GM12872 (cell line): ENCODE measurements around the gene OTUD4.

ENCODE experiments used
- CTCF ChIP-seq: IDR thresholded peaks from 3 replicates; pipeline ENCODE4 v1.5.1; 2011; ENCODE audit warnings: low read depth, mild to moderate bottlenecking, low read length, moderate library complexity; ENCODE audit not compliant: insufficient read depth

The OTUD4 gene

DNA sequence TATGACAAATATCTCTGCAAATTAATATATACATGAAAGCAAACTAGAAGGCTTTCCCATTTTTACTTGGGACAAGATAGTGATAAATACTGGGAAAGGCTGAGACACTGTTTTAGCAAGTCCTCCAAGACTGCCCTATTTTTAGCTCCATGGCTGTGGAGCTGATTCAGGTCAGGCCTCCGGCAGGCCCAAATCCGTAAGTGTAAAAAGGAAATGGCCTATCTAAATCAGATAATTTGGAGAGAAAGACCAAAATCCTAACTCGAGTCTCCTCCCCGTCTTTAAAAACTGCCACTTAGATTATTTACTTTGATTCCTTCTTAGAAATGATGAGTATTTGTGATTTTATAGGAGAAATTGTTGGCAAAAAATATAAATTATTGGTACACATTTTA is 2.9 kb downstream of the OTUD4 start:
- no peak for TF ChIP-seq CTCF

DNA sequence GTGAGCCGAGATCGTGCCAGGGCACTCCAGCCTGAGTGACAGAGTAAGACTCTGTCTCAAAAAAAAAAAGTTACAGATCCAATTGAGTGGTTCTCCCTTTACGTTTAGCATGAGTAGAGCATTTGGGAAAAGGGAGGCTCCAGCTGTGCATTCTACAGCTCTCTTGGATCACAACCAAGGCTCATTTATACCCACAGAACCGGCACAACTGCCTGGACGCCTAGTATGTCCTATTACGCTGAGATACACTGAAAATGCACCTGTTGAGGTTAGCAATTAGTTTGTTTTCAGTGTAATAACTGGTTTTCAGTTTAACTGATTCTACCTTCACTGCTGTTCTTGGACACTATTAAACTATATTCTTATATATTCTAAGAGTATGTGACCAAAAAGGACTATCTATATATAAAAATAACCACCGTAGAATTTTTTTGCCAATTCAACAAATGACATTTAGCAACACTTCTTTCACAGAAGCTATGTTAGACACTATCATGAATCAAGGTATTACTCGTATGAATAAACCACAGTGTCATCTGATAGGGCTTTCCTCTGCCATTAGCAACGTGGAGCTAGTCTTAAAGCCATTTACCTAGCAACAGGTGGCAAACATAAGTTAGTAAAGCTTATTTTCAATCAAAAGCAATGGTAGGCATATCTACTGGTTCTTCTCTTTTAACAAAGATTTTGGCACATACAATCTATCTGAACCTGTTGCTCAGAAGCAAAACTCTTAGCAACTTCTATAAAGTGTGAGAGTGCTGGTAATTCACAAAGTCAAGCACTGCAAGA is 3.6 kb downstream of the OTUD4 start:
- no peak for TF ChIP-seq CTCF

DNA sequence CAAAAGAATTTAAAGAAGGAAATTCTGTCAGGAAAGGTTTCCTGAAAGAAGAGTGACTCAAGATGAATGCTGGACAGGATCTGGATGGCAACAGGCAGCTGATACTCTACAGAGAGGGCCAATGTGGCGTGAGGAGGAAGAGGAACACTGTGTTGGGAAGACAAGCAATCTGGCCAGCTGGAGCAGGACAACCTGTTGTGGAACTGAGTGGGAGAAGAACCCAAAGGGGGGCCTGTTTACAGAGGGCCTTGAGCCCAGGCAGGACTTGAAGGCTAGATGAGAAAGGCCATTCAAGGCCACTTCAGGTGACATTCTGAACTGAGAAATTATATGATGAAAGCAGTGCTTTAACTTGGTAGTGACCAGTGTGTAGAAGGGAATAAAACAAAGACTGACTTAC is 8.5 kb downstream of the OTUD4 start:
- no peak for TF ChIP-seq CTCF

DNA sequence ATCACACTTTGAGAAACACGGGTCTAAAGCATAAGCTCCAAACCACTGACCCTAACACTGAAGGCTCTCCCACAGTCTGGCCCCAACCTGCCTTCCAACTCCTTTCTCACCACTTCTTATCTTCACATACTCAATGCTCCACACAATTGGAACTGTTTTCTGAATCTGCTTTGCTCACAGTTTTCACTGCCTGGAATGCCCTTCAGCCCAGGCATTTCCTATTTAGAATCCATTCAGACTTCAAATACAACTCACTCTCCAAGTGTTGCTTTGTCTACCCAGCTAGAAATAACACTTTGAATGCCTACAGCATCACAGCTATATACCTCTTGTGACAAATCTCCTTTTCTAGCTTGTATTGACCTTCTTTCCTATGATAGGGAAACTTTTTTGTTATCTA is 10.2 kb downstream of the OTUD4 start:
- TF ChIP-seq CTCF = no peak

- no peak for TF ChIP-seq CTCF
These were observed 11.7 kb downstream of the OTUD4 start for GRCh38 chr4:145168581-145169187.

DNA sequence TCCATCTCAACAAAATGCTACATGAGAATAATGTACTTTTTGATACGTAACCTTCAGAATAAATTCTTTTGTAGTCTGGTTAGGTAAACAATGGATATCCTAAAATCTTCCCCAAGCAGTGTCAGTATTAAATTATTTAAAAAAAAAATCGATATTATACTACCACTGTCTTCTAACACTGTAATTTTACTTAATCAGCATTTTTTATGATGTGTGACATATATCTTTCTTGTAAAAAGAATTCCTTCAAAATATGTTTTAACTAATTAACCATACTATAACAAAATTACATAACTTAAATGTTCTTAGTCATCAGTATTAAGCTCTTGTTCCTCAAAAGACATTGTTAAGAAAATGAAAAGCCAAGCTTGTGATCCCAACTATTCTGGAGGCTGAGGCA is 12.5 kb downstream of the OTUD4 start:
- TF ChIP-seq CTCF = no peak

DNA sequence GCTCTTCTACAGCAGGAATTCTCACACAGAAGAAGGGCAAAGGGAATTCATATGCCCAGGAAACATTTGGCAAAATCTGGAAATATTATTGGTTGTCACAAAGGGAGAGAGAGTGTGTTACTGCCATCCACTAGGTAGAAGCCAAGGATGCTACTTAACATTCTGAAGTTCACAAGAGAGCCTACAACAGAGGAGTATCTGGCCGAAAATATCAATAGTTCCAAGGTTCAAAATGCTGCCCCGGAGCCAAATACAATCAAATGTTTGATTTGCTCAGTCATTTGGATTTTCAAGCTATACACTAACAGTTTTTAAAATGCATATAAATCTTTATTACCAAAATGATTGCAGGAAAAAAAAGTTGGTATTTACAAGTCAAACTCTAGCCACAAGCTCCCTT is 18.8 kb downstream of the OTUD4 start:
- TF ChIP-seq CTCF = no peak
